Urinary bladder (tissue), 4 donors: ENCODE data around the gene ABCA9. TPM values are rescaled to one million over a fixed set of nuclear protein-coding genes. Genes with fewer than 3 reads are reported as not detected.
A peak's percentile ranks its signal among the peaks of the same experiment; 100 is the strongest.
"Not testable (repeated sequence)": the region's sequence is repeated elsewhere in the genome, so short reads cannot be mapped to it uniquely, and the experiment has no call there.

Experiments
- DNase-seq: peaks from one replicate; pipeline ENCODE4 v3.0.0-alpha.2; 2015; ENCODE audit errors: extremely low spot score
- H3K27ac ChIP-seq: one replicate; pipeline ENCODE4 v1.5.1; 2013; ENCODE audit warnings: low read depth, mild to moderate bottlenecking, moderate library complexity
- H3K36me3 ChIP-seq: one replicate; pipeline ENCODE4 v1.6.1; 2013; ENCODE audit warnings: mild to moderate bottlenecking, moderate library complexity; ENCODE audit not compliant: insufficient read depth
- H3K4me1 ChIP-seq: one replicate; pipeline ENCODE4 v1.6.1; 2013; ENCODE audit warnings: mild to moderate bottlenecking, moderate library complexity; ENCODE audit not compliant: insufficient read depth
- H3K4me3 ChIP-seq: one replicate; pipeline ENCODE4 v1.5.1; 2013; ENCODE audit warnings: low read depth, low read length
- WGBS: extraction: QIAGEN DNeasy Blood & Tissue Kit; methylation state at CpG from one replicate; pipeline ENCODE4 v1.1.7; 2013; 5-methylcytosine and 5-hydroxymethylcytosine counted together
- polyA plus RNA-seq: library from polyadenylated mRNA; stranded (reverse); fragments of 200-250 nt; gene quantifications from one replicate; pipeline ENCODE4 v1.2.3, GENCODE V29; 2013
- total RNA-seq: library from RNA; depleted of rRNA; stranded (reverse); fragments of >200 nt; gene quantifications from one replicate; pipeline ENCODE4 v1.2.3, GENCODE V29; 2014
- donor health status: healthy with polysubstance abuse.
- donor health status: healthy.

The ABCA9 gene
- total and polyA plus RNA-seq, 2 donors, result 13.1 to 46.6 TPM

DNA sequence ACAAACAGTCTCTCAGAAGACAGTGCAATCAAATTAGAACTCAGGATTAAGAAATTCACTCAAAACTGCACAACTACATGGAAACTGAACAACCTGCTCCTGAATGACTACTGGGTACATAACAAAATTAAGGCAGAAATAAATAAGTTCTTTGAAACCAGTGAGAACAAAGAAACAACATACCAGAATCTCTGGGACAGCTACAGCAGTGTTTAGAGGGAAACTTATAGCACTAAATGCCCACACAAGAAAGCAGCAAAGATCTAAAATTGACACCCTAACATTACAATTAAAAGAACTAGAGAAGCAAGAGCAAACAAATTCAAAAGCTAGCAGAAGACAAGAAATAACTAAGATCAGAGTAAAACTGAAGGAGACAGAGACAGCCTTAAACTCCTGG is 12.7 kb upstream of the ABCA9 start:
- not testable (repeated sequence) for H3K4me3 ChIP-seq, DNase-seq, H3K27ac ChIP-seq, H3K36me3 ChIP-seq, H3K4me1 ChIP-seq

DNA sequence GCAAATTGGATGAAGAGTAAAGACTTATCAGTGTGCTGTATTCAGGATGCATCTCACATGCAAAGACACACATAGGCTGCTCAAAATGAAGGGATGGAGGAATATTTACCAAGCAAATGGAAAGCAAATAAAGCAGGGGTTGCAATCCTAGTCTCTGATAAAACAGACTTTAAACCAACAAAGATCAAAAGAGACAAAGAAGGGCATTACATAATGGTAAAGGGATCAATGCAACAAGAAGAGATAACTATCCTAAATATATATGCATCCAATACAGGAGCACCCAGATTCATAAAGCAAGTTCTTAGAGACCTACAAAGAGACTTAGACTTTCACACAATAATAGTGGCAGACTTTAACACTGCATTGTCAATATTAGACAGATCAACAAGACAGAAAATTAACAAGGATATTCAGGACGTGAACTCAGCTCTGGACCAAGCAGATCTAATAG is 12.1 kb upstream of the ABCA9 start:
- WGBS, result 89% methylated on average over 1 of the region's 1 CpG
- H3K27ac ChIP-seq, DNase-seq, H3K36me3 ChIP-seq, H3K4me3 ChIP-seq, H3K4me1 ChIP-seq: not testable (repeated sequence)

DNA sequence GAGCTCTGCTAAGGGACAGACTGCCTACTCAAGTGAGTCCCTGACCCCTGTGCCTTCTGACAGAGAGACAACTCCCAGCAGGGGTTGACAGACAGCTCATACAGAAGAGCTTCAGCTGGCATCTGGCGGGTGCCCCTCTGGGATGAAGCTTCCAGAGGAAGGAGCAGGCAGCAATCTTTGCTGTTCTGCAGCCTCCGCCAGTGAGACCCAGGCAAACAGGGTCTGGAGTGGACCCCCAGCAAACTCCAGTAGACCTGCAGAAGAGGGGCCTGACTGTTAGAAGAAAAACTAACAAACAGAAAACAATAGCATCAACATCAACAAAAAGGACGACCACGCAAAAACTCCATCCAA is 10.5 kb upstream of the ABCA9 start:
- DNase-seq, H3K27ac ChIP-seq, H3K4me1 ChIP-seq, H3K36me3 ChIP-seq, H3K4me3 ChIP-seq: not testable (repeated sequence)
- 84% methylated on average over 4 of the region's 4 CpGs for WGBS

DNA sequence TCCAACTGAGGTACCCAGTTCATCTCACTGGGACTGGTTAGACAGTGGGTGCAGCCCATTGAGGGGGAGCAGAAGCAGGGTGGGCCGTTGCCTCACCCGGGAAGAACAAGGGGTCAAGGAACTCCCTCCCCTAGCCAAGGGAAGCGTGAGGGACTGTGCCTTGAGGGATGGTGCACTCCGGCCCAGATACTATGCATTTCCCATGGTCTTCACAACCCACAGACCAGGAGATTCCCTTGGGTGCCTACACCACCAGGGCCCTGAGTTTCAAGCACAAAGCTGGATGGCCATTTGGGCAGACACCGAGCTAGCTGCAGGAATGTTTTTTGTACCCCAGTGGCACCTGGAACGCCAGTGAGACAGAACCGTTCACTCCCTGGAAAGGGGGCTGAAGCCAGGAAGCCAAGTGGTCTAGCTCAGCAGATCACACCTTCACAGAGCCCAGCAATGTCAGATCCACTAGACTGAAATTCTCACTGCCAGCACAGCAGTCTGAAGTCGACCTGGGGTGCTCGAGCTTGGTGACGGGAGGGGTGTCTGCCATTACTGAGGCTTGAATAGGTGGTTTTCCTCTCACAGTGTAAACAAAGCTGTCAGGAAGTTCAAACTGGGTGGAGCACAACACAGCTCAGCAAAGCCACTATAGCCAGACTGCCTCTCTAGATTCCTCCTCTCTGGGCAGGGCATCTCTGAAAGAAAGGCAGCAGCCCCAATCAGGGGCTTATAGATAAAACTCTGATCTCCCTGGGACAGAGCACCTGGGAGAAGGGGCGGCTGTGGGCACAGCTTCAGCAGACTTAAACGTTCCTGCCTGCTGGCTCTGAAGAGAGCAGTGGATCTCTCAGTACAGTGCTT is 9.9 kb upstream of the ABCA9 start:
- 72% methylated on average over 12 of the region's 12 CpGs for WGBS
- H3K36me3 ChIP-seq, H3K27ac ChIP-seq, DNase-seq, H3K4me3 ChIP-seq, H3K4me1 ChIP-seq: not testable (repeated sequence)

DNA sequence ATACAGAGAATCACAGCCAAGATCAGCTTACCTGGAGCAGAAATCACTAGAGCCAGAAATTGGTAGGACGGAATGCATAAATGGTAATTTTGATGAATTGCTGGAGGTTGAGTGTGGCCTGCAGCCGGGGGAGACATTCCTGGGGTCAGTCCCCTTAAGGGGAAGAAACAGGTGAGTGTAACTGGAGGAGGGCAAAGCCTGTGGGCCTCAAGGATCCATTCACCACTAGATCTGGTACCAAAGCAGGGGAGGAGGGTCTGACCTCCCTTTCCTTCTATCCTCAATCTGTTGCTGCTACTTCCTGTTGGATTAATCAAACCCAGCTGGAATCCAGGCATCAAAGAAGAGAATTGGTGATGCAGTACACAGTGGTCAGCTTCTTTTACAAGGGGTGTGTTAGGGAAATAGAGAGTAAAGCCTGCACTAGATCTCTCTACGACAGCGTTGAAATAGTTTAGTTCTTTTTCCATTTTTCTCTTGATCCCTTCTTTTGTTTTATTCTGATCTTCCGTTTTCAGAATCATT is 8.6 kb upstream of the ABCA9 start:
- Histone ChIP-seq H3K27ac (no peak overlapping the region), H3K4me1 (no peaks in the 10 kb centered on the region), H3K4me3 (no peak overlapping the region), H3K36me3 (peaks cover under 1% of the 10 kb centered on the region)
- WGBS, result 73% methylated on average over 5 of the region's 5 CpGs
- DNase-seq, result no peak

DNA sequence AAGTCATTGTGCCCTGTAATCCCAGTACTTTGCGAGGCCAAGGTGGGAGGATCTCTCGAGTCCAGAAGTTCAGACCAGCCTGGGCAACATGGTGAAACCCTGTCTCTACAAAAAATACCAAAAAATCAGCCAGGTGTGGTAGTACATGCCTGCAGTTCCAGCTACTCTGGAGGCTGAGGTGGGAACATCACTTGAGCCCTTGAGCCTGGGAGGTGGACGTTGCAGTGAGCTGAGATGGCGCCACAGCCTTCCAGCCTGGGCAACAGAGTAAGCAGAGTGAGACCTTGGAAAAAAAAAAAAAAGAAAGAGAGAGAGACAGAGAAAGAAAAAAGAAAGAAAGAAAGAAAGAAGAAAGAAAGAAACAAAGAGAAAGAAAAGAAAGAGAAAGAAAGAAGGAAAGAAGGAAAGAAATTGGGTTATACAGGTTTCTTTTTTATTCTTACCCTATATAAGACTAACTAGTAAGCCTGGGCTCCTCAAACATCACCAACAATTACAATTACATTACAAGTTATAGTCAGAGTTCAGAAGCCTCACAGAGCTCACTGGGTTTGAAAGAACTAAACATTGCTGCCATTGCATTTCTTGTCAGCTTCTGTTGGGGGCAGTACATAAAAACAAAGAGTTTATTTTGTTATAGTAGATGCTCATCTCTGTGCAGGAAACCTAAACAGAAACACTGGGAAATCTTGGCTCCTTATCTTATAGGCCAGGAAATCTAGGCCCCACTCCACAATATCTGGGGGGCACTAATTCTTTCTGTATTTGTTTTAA is 6.7 kb upstream of the ABCA9 start:
- Histone ChIP-seq H3K4me1 (no peaks in the 10 kb centered on the region), H3K4me3 (no peak overlapping the region), H3K36me3 (no peaks in the 10 kb centered on the region), H3K27ac (no peak overlapping the region)
- no peak for DNase-seq
- WGBS, result 92% methylated on average over 4 of the region's 4 CpGs

DNA sequence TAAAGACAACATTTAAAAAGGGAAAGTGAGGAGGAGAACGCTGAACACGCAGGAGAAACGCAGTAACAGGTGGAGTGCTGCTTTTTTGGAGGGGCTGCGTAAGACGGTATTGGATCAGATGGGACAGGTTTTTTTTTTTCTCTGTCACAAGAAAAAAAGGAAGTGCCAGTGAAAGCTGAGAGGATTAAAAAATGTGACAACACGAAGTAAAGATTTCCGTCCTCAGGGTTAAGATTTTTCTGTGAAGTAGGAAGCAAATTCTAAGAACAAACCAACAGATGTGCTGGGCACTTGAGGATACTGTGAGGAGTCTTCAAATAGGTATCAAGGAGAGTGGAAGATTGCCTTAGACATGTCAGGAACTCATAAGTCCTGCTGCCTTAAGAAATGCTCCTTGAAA is 5.8 kb upstream of the ABCA9 start:
- DNase-seq, result no peak
- H3K4me1 ChIP-seq, result no peaks in the 10 kb centered on the region
- H3K27ac ChIP-seq, result no peak overlapping the region
- no peak overlapping the region for H3K4me3 ChIP-seq
- WGBS, result 82% methylated on average over 7 of the region's 7 CpGs
- H3K36me3 ChIP-seq, result no peaks in the 10 kb centered on the region

DNA sequence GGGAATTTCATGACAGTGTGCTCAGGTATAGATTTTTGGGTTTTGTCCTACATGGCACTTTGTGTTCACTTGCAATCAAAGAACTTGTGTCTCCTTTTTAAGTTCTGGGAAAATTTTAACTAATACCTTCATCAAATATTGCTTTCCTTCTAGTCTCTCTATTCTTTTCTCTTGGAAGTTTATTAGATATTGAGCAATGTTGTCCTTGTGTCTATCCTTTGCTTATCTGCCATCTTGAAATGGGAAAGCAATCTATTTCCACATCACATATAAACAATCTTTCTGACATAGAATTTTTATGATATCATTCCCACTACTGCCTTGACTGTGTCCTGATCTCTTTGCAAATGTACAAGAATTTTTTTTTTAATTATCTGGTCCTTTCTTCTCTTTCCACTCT is 4.4 kb upstream of the ABCA9 start:
- DNase-seq, result no peak
- no peak overlapping the region for H3K27ac ChIP-seq
- no peak overlapping the region for H3K4me3 ChIP-seq
- H3K4me1 ChIP-seq, result peaks cover 2% of the 10 kb centered on the region
- H3K36me3 ChIP-seq, result no peaks in the 10 kb centered on the region

DNA sequence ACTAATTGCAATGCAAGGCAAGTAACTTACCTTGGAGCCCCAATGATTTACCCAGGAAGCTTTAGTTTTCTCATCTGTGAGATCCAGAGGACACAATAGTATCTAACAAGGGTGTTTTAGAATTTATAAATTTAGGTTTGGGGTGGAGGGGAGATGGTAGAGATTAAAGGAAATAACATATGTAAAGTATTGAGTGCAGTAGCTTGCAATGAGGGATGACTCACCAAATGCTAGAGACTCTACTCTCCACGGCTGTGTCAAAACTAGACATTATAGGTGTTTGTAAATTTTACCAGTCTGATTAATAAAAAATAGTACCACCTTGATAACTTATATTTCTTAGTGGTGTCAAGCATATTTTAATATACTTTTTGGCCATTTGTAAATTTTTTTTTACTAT is 3.7 kb upstream of the ABCA9 start:
- H3K36me3 ChIP-seq, result no peaks in the 10 kb centered on the region
- no peak overlapping the region for H3K4me3 ChIP-seq
- H3K27ac ChIP-seq, result no peak overlapping the region
- H3K4me1 ChIP-seq, result peaks cover 2% of the 10 kb centered on the region
- no peak for DNase-seq
- WGBS, result 73% methylated on average over 1 of the region's 1 CpG

DNA sequence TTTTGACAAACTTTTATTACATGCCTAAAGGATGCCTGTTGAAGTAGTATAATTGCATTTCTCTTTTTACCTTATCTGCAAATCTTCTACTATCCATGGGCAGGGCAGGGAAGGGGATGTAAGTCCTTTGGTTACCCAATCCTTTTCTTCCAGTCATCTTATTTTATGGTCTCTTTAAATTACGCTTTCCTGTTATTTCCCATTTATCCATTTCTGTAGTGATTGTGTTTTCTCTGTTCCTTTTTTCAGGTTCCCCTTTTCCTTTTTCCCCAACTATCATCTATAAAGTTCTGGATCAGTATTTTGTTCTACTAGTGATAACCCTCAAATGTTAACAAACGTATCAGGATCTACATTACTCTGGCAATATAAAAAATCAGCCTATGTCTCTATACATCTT is 3.3 kb upstream of the ABCA9 start:
- Histone ChIP-seq H3K4me1 (peaks cover 2% of the 10 kb centered on the region), H3K27ac (peak overlapping the region; percentile 23), H3K36me3 (no peaks in the 10 kb centered on the region), H3K4me3 (no peak overlapping the region)
- DNase-seq, result no peak
- 83% methylated on average over 2 of the region's 2 CpGs for WGBS

DNA sequence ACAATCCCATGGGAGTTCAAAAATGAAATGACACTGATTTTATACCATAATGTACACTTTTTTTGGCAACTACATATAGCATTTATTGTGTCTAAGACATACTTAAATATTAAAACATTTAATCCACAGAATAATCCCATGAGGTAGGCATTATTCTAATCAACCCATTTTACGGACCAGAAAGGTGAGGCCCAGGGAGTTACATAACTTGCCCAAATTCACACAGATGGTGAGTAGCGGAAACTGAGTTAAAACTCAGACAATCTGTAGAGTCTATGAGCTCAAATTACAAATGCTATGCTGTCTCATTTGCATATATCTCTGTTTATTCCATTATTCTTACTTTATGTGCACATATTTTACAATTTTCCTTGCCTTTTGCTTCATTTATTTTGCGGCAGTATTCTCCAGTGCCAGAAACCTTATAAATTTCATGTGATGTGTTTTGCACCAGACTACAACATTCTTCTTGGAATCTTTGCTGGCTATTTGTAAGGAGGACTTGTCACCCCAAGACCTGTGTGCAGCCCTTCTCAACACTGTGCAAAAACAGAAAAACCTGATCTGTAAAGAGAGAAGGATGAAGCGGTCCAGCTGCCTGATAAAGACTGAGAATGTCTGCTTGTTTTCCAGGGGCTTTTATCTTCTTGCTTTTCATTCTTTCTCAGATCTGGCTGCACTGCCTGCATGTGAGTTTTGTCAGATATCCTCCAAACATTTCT is 2.3 kb upstream of the ABCA9 start:
- Histone ChIP-seq H3K4me3 (no peak overlapping the region), H3K36me3 (no peaks in the 10 kb centered on the region), H3K4me1 (peaks cover 2% of the 10 kb centered on the region), H3K27ac (no peak overlapping the region)
- 51% methylated on average over 4 of the region's 4 CpGs for WGBS
- no peak for DNase-seq

DNA sequence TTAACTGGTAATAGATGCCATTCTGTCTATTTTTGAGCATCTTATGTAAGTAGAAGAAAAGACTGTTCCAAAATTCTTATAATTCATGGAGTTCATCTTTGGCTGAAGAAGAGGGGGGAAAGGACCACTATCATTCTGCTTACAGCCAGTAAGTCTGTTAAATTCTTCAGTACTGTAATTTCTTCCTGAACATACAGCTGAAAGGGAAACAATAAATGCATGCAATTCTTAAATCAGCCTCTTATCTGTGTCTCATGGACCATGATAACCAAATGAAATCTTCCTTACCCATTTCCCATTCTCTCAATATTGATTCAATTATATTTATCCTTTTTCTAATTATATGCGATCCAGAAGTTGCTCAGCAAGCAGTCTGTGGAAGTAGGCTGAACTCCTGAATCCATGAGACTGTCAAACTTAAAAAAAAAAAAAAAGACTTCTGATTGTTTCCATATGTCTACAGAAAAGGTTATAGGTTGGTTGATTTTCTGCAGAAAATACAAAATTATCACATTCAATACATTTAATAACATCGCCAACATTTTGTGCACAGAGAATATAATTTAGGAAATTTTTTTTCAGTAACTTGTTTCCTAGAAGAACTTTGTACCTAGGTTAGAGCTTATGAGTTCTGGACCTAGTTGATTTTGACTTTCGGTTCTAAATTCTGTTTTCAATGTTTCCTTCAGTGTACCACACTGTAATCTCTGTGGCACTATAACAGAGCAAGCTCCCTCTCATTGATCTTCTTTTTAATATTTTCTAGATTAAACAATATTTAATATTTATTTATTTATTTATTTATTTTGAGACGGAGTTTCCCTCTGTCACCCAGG is 1.2 kb upstream of the ABCA9 start:
- Histone ChIP-seq H3K27ac (no peak overlapping the region), H3K4me1 (peaks cover 2% of the 10 kb centered on the region), H3K4me3 (no peak overlapping the region), H3K36me3 (no peaks in the 10 kb centered on the region)
- no peak for DNase-seq
- 80% methylated on average over 4 of the region's 4 CpGs for WGBS
